Measurements from ENCODE around the gene METTL27.
"Not testable (repeated sequence)": the region's sequence is repeated elsewhere in the genome, so short reads cannot be mapped to it uniquely, and the experiment has no call there.

DNA sequence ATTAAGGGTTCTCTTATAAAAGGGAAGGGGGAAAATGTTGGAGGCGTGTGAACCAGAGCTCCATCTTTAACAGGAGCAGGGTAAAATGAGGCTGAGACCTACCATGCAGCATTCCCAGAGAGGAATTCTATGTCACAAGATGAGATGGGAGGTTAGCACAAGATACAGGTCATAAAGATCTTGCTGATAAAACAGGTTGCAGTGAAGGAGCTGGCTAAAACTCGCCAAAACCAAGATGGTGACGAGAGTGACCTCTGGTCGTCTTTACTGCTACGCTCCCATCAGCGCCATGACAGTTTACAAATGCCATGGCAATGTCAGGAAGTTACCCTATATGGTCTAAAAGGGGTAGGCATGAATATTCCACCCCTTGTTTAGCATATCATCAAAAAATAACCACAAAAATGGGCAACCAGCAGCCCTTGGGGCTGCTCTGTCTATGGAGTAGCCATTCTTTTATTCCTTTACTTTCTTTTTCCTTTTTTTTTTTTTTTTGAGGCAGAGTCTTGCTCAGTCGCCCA, 51.1 kb downstream of the METTL27 start:
- TF ChIP-seq POLR2A, CTCF (IDR thresholded peaks at IDR 0.05): not testable (repeated sequence)

All from esophagus squamous epithelium (tissue), 4 donors.